Ishikawa (cell line): ENCODE results near the gene BZW2.

Source experiments
- CEBPB ChIP-seq: IDR thresholded peaks from 2 replicates; pipeline ENCODE4 v1.6.1; 2012
- EGR1 ChIP-seq: IDR thresholded peaks from 2 replicates; pipeline ENCODE4 v1.6.1; 2012
- EP300 ChIP-seq: IDR thresholded peaks from 2 replicates; pipeline ENCODE4 v1.6.1; 2012; ENCODE audit warnings: borderline replicate concordance
- MAX ChIP-seq: IDR thresholded peaks from 2 replicates; pipeline ENCODE4 v1.6.1; 2012
- RAD21 ChIP-seq: IDR thresholded peaks from 2 replicates; pipeline ENCODE4 v1.6.1; 2012; ENCODE audit warnings: low read depth
- REST ChIP-seq: IDR thresholded peaks from 2 replicates; pipeline ENCODE4 v1.6.1; 2012; ENCODE audit warnings: low read depth, mild to moderate bottlenecking
- TAF1 ChIP-seq: IDR thresholded peaks from 2 replicates; pipeline ENCODE4 v1.6.1; 2012; ENCODE audit warnings: low read depth, mild to moderate bottlenecking
- TCF12 ChIP-seq: IDR thresholded peaks from 2 replicates; pipeline ENCODE4 v1.6.1; 2012; ENCODE audit warnings: low read depth
- TEAD4 ChIP-seq: IDR thresholded peaks from 2 replicates; pipeline ENCODE4 v1.6.1; 2012
- USF1 ChIP-seq: IDR thresholded peaks from 2 replicates; pipeline ENCODE4 v1.6.1; 2012
- YY1 ChIP-seq: IDR thresholded peaks from 2 replicates; pipeline ENCODE4 v1.6.1; 2012; ENCODE audit warnings: low read depth

- TF ChIP-seq MAX (no peak), REST (no peak), USF1 (no peak), EP300 (no peak), YY1 (no peak), TEAD4 (no peak), TCF12 (no peak), TAF1 (no peak), CEBPB (no peak), EGR1 (no peak), RAD21 (no peak)
Observed at GRCh38 chr7:16599860-16600259, 46.1 kb upstream of the BZW2 start.
